GM13977 (cell line): Measurements from ENCODE around the gene RRP36.

Experiments used
- DNase-seq: peaks from one replicate; pipeline ENCODE4 v3.0.0; 2012; ENCODE audit warnings: low spot score
- in situ Hi-C: fragments of 300-500 bp; cut with MboI; formaldehyde crosslinking; loops from one replicate; pipeline ENCODE4 v1.12.0; 2022; ENCODE audit warnings: low sequenced_read_pairs, low pct_unique_long_range_greater_than_20kb, mixed read lengths, inconsistent platforms; ENCODE audit not compliant: unreplicated experiment
- TF ChIP-seq, protein P1 (sequence below): IDR thresholded peaks from 2 replicates; pipeline ENCODE4 v1.5.1; 2012; ENCODE audit warnings: mild to moderate bottlenecking, control low read depth; ENCODE audit not compliant: insufficient read depth; ENCODE audit errors: extremely low read depth, missing control alignments

Gene RRP36

DNA sequence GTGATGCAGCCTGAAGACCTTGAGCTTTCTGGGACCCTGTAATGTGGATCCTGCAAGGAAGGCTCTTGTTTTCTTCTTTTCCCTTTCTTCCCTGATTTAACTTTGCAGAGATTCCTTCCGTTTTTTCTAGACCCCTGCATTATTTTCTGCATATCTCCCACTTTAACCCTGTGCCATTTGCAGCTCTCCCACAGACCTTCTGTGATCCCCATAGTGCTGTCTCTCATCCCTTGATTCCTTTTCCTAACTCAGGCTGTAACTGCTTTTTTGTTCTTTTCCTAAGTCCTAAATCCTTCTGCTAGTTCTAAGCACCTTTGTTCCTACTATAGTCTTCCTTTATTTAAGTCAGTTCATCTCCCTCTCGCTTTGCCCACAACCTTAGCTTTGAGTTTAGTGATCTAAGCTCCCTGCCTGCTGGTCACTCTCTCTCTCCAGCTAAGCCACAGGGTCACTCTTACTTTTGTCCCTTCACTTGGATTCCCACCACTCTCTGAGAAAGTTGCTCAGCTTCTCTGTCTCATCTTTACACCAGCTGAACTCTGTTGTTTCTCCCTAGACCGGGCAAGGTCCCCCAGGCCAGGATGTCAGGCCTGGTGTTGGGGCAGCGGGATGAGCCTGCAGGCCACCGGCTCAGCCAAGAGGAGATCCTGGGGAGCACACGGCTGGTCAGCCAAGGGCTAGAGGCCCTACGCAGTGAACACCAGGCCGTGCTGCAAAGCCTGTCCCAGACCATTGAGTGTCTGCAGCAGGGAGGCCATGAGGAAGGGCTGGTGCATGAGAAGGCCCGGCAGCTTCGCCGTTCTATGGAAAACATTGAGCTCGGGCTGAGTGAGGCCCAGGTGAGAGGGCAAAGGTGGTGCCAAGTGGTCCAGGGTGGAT lies 39.6 kb downstream of the RRP36 start:
- no peak for DNase-seq
- TF ChIP-seq, protein P1, sequence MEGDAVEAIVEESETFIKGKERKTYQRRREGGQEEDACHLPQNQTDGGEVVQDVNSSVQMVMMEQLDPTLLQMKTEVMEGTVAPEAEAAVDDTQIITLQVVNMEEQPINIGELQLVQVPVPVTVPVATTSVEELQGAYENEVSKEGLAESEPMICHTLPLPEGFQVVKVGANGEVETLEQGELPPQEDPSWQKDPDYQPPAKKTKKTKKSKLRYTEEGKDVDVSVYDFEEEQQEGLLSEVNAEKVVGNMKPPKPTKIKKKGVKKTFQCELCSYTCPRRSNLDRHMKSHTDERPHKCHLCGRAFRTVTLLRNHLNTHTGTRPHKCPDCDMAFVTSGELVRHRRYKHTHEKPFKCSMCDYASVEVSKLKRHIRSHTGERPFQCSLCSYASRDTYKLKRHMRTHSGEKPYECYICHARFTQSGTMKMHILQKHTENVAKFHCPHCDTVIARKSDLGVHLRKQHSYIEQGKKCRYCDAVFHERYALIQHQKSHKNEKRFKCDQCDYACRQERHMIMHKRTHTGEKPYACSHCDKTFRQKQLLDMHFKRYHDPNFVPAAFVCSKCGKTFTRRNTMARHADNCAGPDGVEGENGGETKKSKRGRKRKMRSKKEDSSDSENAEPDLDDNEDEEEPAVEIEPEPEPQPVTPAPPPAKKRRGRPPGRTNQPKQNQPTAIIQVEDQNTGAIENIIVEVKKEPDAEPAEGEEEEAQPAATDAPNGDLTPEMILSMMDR: no peak
- in situ Hi-C loops: no loop called here

DNA sequence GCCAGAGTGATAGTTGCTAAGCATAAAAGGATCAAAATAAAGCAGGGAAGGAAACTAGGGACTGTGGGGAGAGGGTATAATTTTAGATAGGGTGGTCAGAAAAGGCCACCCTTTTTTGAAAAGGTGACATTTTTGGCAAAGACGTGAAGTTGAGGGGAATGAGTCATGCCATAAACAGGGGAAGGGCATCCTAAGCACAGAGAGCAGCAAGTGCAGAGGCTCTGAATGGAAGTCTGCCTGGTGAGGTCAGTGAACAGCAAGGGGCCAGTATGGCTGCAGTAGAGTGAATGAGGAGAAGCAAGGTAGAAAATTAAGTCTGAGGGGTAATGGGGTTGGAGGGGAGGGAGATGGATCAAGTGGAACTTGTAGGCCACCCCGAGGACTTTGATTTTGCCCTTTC lies 40.4 kb downstream of the RRP36 start:
- TF ChIP-seq, protein P1: no peak
- in situ Hi-C loops: no loop called here
- DNase-seq: no peak

DNA sequence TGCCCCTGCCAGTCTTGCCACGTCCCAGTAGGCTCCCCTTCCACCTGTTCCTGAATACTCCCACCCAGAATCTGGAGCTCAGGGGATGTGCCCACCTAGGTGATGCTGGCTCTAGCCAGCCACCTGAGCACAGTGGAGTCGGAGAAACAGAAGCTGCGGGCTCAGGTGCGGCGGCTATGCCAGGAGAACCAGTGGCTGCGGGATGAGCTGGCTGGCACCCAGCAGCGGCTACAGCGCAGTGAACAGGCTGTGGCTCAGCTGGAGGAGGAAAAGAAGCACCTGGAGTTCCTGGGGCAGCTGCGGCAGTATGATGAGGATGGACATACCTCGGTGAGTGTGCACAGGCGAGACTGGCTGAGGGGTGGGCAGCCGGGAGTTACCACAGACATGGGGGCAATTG lies 41.4 kb downstream of the RRP36 start:
- TF ChIP-seq, protein P1: no peak
- in situ Hi-C loops: no loop called here
- DNase-seq: no peak

DNA sequence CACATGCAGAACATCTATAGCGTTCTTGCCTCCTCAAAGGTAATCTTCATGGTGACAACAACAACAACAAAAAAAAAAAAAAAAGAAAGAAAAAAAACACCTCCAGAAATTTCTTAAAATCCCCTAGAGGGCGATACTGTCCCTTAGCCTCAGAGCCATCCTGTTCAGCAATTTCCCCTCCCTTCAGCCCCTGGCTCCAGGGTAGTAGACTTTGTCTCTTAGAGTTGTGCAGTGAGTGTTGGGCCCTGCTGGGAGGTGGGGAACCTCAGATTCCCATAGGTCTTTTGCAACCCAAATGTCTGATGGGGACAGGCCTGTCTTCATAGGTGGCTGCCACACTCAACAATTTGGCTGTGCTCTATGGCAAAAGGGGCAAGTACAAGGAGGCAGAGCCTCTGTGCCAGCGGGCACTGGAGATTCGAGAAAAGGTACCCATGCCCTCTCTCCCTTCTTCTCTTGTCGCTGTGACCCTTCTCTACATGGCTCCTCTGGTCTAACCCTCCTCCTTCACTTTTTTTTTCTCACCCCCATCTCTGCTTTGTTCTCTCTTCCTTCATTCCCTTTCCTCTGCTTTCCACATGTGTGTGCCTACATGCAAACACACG lies 48.7 kb downstream of the RRP36 start:
- TF ChIP-seq, protein P1: peak; percentile 35
- DNase-seq: peak; percentile 82
- in situ Hi-C loops: no loop called here

DNA sequence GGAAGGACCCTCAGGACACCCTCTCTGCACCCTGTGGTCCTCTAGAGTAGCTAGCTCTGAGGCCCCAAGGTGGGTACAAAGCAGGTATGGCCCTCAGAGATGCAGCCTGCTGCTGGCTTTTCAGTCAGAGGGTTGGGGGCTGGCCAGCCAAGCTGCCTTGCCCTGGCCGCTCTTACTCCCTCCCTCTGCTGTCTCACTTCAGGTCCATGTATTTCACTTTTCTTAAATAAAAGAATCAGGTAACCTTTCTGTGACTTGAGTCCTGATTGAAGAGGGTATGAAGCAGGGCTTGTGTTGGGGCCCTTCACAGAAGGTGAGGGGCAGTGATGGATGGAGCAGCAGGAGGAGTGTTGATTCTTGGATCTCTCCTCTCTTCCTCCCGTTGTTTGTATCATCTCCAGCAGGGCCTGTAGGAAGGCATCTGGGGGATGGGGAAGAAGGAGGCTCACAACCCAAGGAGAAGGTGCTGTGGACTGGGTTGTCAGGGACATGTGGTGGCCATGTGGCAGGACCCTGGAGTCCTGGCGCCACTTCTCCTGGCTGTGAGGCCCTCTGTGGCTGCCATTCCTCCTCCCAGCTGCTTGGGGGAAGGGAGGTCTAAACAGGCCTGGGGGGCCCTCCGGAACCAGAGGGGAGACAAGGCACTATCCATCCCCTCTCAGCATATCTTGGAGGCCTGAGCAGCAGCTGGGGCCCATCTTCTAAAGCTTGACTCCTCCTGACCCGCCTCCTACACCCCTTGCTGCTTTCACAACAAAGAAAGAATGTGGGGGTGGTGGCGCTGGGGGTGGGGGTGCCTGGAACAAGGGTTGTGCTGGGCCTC lies 53.6 kb downstream of the RRP36 start:
- in situ Hi-C loops: no loop called here
- no peak for DNase-seq
- TF ChIP-seq, protein P1: no peak

DNA sequence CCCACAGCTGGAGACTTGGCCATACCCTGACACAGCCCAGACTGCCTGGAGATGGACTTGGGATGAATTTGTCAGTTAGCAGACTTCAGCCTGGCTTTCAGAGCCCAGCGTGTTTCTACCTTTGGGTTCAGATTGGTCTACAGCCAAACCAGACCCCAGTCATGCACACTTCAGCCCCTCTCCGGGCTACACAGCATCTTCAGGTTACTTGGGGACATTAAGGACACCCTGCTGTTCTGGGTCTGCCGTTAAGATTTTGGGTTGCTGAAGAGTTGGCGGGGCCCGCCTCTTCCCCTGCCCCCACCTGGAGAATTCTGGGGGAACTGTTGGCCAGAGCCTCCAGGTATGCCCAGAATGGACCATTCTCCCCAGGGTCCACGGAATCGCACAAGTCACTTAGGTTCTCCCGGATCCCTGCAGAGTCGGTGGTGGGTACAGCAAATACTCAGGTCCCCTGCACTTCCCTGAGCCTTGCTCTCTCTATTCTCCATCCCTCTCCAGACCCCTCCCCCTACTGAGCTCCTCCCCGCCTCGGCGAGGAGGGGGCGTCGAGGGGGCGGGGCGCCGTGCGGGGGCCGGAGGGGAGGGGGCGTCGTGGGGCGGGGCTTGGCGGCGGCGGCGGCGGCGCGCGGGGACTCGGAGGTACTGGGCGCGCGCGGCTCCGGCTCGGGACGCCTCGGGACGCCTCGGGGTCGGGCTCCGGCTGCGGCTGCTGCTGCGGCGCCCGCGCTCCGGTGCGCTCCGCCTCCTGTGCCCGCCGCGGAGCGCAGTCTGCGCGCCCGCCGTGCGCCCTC lies 54.4 kb downstream of the RRP36 start, which contains the start of gene PTK7:
Gene PTK7 (plus strand): TSS at position 645 of the 794 bp plus-strand sequence. CDS start 175 bp downstream, outside the sequence.
- in situ Hi-C loops: no loop called here
- TF ChIP-seq, protein P1: no peak
- DNase-seq: peak; percentile 66
